ENCODE data around the gene ADGRV1.

Gene ADGRV1

GRCh38 chr5:91070761-91071550, 512.4 kb downstream of the ADGRV1 start:
- no peak for TF ChIP-seq CTCF (IDR thresholded peaks at IDR 0.05)

GRCh38 chr5:91072881-91073280, 514.3 kb downstream of the ADGRV1 start:
- TF ChIP-seq CTCF (IDR thresholded peaks at IDR 0.05): no peak

GRCh38 chr5:91074615-91075014, 516.0 kb downstream of the ADGRV1 start:
- TF ChIP-seq CTCF (IDR thresholded peaks at IDR 0.05): no peak

GRCh38 chr5:91076138-91076537, 517.5 kb downstream of the ADGRV1 start:
- TF ChIP-seq CTCF (IDR thresholded peaks at IDR 0.05): no peak

- TF ChIP-seq CTCF (IDR thresholded peaks at IDR 0.05): no peak
Measured at GRCh38 chr5:91077623-91078022, 519.0 kb downstream of the ADGRV1 start.

- TF ChIP-seq CTCF (IDR thresholded peaks at IDR 0.05): no peak
Measured at GRCh38 chr5:91079037-91079436, 520.4 kb downstream of the ADGRV1 start.

- TF ChIP-seq CTCF (IDR thresholded peaks at IDR 0.05): no peak
Measured at GRCh38 chr5:91089758-91090157, 531.2 kb downstream of the ADGRV1 start.

GRCh38 chr5:91090995-91091394, 532.4 kb downstream of the ADGRV1 start:
- no peak for TF ChIP-seq CTCF (IDR thresholded peaks at IDR 0.05)
